ENCODE measurements around the gene STIM2. TPM values are rescaled to one million over a fixed set of nuclear protein-coding genes. Genes with fewer than 3 reads are reported as not detected.
A peak's percentile ranks its signal among the peaks of the same experiment; 100 is the strongest.

STIM2 gene
- polyA plus RNA-seq, 3 donors from 2014 or later = 19.1 to 38.1 (median 24.6) TPM

- Mint-ChIP-seq H3K27ac (peak overlapping the region in 4 of 6 donors; percentile 41 to 86 (median 52)), H3K36me3 (no peaks in the 10 kb centered on the region), H3K4me3 (peak overlapping the region; percentile 16 to 75 (median 59)), H3K9me3 (no peaks in the 10 kb centered on the region), H3K27me3 (ENCODE audit: low read depth in 3 of 3) (peaks cover 7 to 17% (median 14%) of the 10 kb centered on the region in 3 donors), H3K4me1 (peaks cover 78 to 91% of the 10 kb centered on the region in 2 donors)
- no peak for DNase-seq
Observed at GRCh38 chr4:26863512-26863911, 2.9 kb downstream of the STIM2 start.

- Mint-ChIP-seq H3K4me1 (peaks cover 74 to 91% of the 10 kb centered on the region in 2 donors), H3K27me3 (ENCODE audit: low read depth in 3 of 3) (peaks cover 7 to 17% (median 14%) of the 10 kb centered on the region in 3 donors), H3K27ac (peak overlapping the region; percentile 5 to 74 (median 36)), H3K9me3 (no peaks in the 10 kb centered on the region), H3K4me3 (peak overlapping the region in 2 of 5 donors; percentile 8 to 36), H3K36me3 (no peaks in the 10 kb centered on the region)
- no peak for DNase-seq
Observed at GRCh38 chr4:26864899-26865298, 4.3 kb downstream of the STIM2 start.

- peak overlapping the region; percentile 73 to 91 (median 85) for H3K27ac Mint-ChIP-seq
- H3K9me3 Mint-ChIP-seq = no peaks in the 10 kb centered on the region
Observed at GRCh38 chr4:26866203-26866602, 5.6 kb downstream of the STIM2 start.

GRCh38 chr4:26866781-26867180 lies 6.1 kb downstream of the STIM2 start:
- Mint-ChIP-seq H3K27ac (peak overlapping the region; percentile 73 to 91 (median 85)), H3K9me3 (no peaks in the 10 kb centered on the region), H3K4me1 (peaks cover 83 to 100% of the 10 kb centered on the region in 2 donors), H3K4me3 (peak overlapping the region; percentile 41 to 86 (median 69)), H3K36me3 (no peaks in the 10 kb centered on the region), H3K27me3 (ENCODE audit: low read depth in 3 of 3) (peaks cover 0 to 6% (median 5%) of the 10 kb centered on the region in 3 donors)
- peak; percentile 48 to 55 (median 55) for DNase-seq

More at GRCh38 chr4:26866203-26866602, 5.6 kb downstream of the STIM2 start:
- H3K4me3 Mint-ChIP-seq = peak overlapping the region; percentile 41 to 86 (median 69)
- H3K4me1 Mint-ChIP-seq = peaks cover 79 to 98% of the 10 kb centered on the region in 2 donors
- no peak for DNase-seq
- H3K36me3 Mint-ChIP-seq = no peaks in the 10 kb centered on the region
- H3K27me3 Mint-ChIP-seq (ENCODE audit: low read depth in 3 of 3) = peaks cover 4 to 12% (median 10%) of the 10 kb centered on the region in 3 donors

- H3K9me3 Mint-ChIP-seq = no peaks in the 10 kb centered on the region
- H3K27me3 Mint-ChIP-seq (ENCODE audit: low read depth in 3 of 3) = peaks cover 0 to 7% (median 6%) of the 10 kb centered on the region in 3 donors
- peaks cover 83 to 100% of the 10 kb centered on the region in 2 donors for H3K4me1 Mint-ChIP-seq
- no peaks in the 10 kb centered on the region for H3K36me3 Mint-ChIP-seq
- peak overlapping the region; percentile 74 to 88 (median 83) for H3K27ac Mint-ChIP-seq
- peak overlapping the region; percentile 49 to 72 (median 55) for H3K4me3 Mint-ChIP-seq
- DNase-seq = no peak
Observed at GRCh38 chr4:26867914-26868684, 7.5 kb downstream of the STIM2 start.

GRCh38 chr4:26870576-26871262 lies 10.1 kb downstream of the STIM2 start:
- Mint-ChIP-seq H3K4me1 (peaks cover 77 to 95% of the 10 kb centered on the region in 2 donors), H3K9me3 (no peaks in the 10 kb centered on the region), H3K27me3 (ENCODE audit: low read depth in 3 of 3) (peaks cover 2 to 13% (median 11%) of the 10 kb centered on the region in 3 donors), H3K27ac (peak overlapping the region; percentile 81 to 99 (median 88)), H3K36me3 (no peaks in the 10 kb centered on the region), H3K4me3 (peak overlapping the region; percentile 5 to 59 (median 49))
- DNase-seq = no peak

GRCh38 chr4:26871611-26872010 lies 11.0 kb downstream of the STIM2 start:
- Mint-ChIP-seq H3K4me1 (peaks cover 75 to 95% of the 10 kb centered on the region in 2 donors), H3K36me3 (no peaks in the 10 kb centered on the region), H3K27me3 (ENCODE audit: low read depth in 3 of 3) (peaks cover 2 to 13% (median 11%) of the 10 kb centered on the region in 3 donors), H3K9me3 (no peaks in the 10 kb centered on the region), H3K27ac (peak overlapping the region; percentile 81 to 99 (median 88)), H3K4me3 (peak overlapping the region; percentile 28 to 59 (median 52))
- DNase-seq = no peak

GRCh38 chr4:26873391-26874026 lies 12.9 kb downstream of the STIM2 start:
- peak overlapping the region; percentile 71 to 84 (median 82) for H3K4me3 Mint-ChIP-seq
- no peaks in the 10 kb centered on the region for H3K36me3 Mint-ChIP-seq
- H3K27me3 Mint-ChIP-seq (ENCODE audit: low read depth in 3 of 3) = peaks cover 2 to 16% (median 11%) of the 10 kb centered on the region in 3 donors
- DNase-seq = peak; percentile 92 to 94 (median 93)
- no peaks in the 10 kb centered on the region for H3K9me3 Mint-ChIP-seq
- H3K27ac Mint-ChIP-seq = peak overlapping the region; percentile 93 to 99 (median 99)
- peaks cover 77 to 95% of the 10 kb centered on the region in 2 donors for H3K4me1 Mint-ChIP-seq

- peaks cover 2 to 16% (median 11%) of the 10 kb centered on the region in 3 donors for H3K27me3 Mint-ChIP-seq (ENCODE audit: low read depth in 3 of 3)
- peak overlapping the region in 3 of 5 donors; percentile 75 to 84 (median 82) for H3K4me3 Mint-ChIP-seq
- no peak for DNase-seq
- peak overlapping the region; percentile 93 to 99 (median 99) for H3K27ac Mint-ChIP-seq
- H3K36me3 Mint-ChIP-seq = no peaks in the 10 kb centered on the region
- no peaks in the 10 kb centered on the region for H3K9me3 Mint-ChIP-seq
- H3K4me1 Mint-ChIP-seq = peaks cover 77 to 95% of the 10 kb centered on the region in 2 donors
Observed at GRCh38 chr4:26874110-26874509, 13.5 kb downstream of the STIM2 start.

GRCh38 chr4:26877406-26877805 lies 16.8 kb downstream of the STIM2 start:
- H3K9me3 Mint-ChIP-seq = no peaks in the 10 kb centered on the region
- DNase-seq = no peak
- H3K4me1 Mint-ChIP-seq = peaks cover 78 to 90% of the 10 kb centered on the region in 2 donors
- H3K27me3 Mint-ChIP-seq (ENCODE audit: low read depth in 3 of 3) = peaks cover 4 to 14% (median 11%) of the 10 kb centered on the region in 3 donors
- H3K4me3 Mint-ChIP-seq = peak overlapping the region in 4 of 5 donors; percentile 22 to 79 (median 42)
- peak overlapping the region; percentile 93 to 96 (median 93) for H3K27ac Mint-ChIP-seq
- H3K36me3 Mint-ChIP-seq = no peaks in the 10 kb centered on the region

GRCh38 chr4:26877961-26878360 lies 17.3 kb downstream of the STIM2 start:
- Mint-ChIP-seq H3K27me3 (ENCODE audit: low read depth in 3 of 3) (peaks cover 4 to 10% (median 6%) of the 10 kb centered on the region in 3 donors), H3K27ac (peak overlapping the region; percentile 93 to 96 (median 93)), H3K9me3 (no peaks in the 10 kb centered on the region), H3K4me1 (peaks cover 78 to 87% of the 10 kb centered on the region in 2 donors), H3K4me3 (peak overlapping the region; percentile 22 to 79 (median 43)), H3K36me3 (no peaks in the 10 kb centered on the region)
- peak in 2 of 3 donors; percentile 31 to 46 for DNase-seq

GRCh38 chr4:26878794-26879391 lies 18.3 kb downstream of the STIM2 start:
- Mint-ChIP-seq H3K4me1 (peaks cover 76 to 87% of the 10 kb centered on the region in 2 donors), H3K27ac (peak overlapping the region; percentile 93 to 96 (median 93)), H3K27me3 (ENCODE audit: low read depth in 3 of 3) (peaks cover 0 to 2% (median 2%) of the 10 kb centered on the region in 3 donors), H3K4me3 (peak overlapping the region; percentile 31 to 79 (median 43)), H3K36me3 (no peaks in the 10 kb centered on the region), H3K9me3 (no peaks in the 10 kb centered on the region)
- DNase-seq = peak in 1 of 3 donors; percentile 25

GRCh38 chr4:26879805-26880204 lies 19.2 kb downstream of the STIM2 start:
- Mint-ChIP-seq H3K27me3 (ENCODE audit: low read depth in 3 of 3) (peaks cover 0 to 2% (median 2%) of the 10 kb centered on the region in 3 donors), H3K4me3 (peak overlapping the region in 4 of 5 donors; percentile 12 to 52 (median 38)), H3K27ac (peak overlapping the region; percentile 93 to 96 (median 93)), H3K9me3 (no peaks in the 10 kb centered on the region), H3K4me1 (peaks cover 79 to 87% of the 10 kb centered on the region in 2 donors), H3K36me3 (no peaks in the 10 kb centered on the region)
- no peak for DNase-seq
